GM18519 (cell line): ENCODE data around the gene CORIN.
"Not testable (repeated sequence)": the region's sequence is repeated elsewhere in the genome, so short reads cannot be mapped to it uniquely, and the experiment has no call there.

ENCODE experiments used
- ATAC-seq: cut with Tn5 transposase; IDR thresholded peaks from one replicate; pipeline ENCODE4 v1.9.1; 2021; ENCODE audit warnings: mild to moderate bottlenecking, moderate library complexity; ENCODE audit not compliant: unreplicated experiment, low FRiP score

The CORIN gene

GRCh38 chr4:47729131-47729680 lies 108.7 kb downstream of the CORIN start:
- ATAC-seq = no peak

- ATAC-seq = no peak
Observed at GRCh38 chr4:47721892-47722575, 115.8 kb downstream of the CORIN start.

DNA sequence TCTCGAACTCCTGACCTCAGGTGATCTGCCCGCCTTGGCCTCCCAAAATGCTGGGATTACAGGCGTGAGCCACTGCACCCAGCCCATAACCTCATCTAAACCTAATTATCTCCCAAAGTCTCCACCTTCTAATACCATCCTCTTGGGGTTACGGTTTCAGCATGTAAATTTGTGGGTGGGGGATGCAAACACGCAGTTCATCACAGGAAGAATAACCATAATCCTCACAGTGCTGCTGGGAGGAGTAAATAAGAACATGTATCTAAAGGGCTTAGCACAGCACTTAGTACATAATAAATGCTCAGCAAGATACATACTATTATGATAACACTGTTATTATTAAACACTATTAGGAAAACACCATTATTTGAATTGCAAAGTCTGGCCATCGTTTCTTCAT lies 116.4 kb downstream of the CORIN start:
- ATAC-seq = no peak

GRCh38 chr4:47720787-47721186 lies 117.1 kb downstream of the CORIN start:
- ATAC-seq = no peak

GRCh38 chr4:47719576-47719975 lies 118.3 kb downstream of the CORIN start:
- no peak for ATAC-seq

GRCh38 chr4:47718696-47719095 lies 119.2 kb downstream of the CORIN start:
- ATAC-seq = no peak

GRCh38 chr4:47717188-47717587 lies 120.7 kb downstream of the CORIN start:
- no peak for ATAC-seq

DNA sequence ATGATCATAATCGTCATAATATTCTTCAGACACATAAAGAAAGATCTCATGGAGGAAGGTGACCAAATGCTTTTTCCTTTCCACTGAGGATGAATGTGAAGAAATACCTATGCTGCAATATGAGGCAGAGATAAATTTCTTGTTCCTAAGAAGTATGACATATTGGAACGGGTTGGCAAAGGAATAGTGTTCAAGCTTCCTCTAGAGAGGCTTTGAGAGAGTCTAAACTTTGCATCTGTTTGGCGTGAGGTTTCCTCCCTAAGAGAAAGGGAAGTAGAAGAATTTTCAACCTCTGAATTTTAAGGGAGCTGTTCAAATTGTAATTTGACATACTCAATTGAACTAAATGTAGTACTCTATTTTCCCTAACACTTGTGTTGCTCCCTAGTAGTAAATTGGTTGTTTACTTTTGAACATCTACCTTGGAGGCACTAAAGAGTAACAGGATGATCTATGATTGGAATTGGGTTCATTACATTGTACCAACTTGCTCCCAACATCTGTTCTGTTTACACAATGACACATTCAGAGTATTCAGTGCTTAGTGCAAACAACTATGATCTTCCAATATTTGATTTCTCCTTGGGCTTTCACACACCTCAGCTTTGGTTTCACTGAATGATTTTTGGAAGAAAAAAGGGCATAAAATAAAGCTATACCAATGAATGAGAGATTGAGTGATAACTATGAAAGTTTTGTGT lies 122.0 kb downstream of the CORIN start:
- ATAC-seq = no peak

DNA sequence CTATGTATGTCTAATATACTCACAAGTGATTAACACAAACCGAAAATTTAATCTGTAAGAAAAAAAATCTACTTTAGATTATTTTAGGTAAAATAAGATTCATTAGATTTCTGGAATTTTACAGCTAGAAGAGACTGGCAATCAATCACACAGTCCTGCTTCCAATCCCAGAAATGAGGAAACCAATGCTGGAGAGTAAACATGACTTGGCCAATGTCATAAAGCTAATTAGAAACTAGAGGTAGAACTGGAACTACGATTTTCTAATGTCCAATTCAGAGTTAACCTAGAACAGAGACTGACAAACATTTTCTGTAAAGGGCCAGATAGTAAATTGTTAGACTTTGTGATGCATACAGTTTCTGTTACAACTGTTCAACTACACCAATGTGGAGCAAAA lies 123.6 kb downstream of the CORIN start:
- ATAC-seq = no peak

GRCh38 chr4:47713129-47713834 lies 124.6 kb downstream of the CORIN start:
- ATAC-seq = no peak

DNA sequence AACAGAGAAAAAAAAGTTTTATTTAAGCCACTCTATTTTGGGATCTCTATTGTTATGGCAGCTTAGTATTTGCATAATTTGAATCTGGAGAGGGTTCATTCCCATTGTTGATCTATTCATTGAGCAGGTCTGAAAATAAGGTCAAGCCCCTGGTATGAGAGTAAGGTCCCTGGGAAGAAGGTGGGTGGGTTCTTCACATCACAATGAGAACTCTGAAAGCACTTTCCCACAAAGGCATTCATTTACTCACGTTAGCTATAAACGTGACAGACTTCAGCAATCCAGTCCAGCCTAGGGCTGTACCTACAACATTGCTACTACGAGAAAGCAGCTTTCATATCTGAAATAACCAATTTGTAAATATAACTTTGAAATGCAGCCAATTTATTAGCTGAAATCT lies 126.2 kb downstream of the CORIN start:
- no peak for ATAC-seq

GRCh38 chr4:47711183-47711582 lies 126.7 kb downstream of the CORIN start:
- no peak for ATAC-seq

GRCh38 chr4:47706352-47706751 lies 131.5 kb downstream of the CORIN start:
- not testable (repeated sequence) for ATAC-seq

DNA sequence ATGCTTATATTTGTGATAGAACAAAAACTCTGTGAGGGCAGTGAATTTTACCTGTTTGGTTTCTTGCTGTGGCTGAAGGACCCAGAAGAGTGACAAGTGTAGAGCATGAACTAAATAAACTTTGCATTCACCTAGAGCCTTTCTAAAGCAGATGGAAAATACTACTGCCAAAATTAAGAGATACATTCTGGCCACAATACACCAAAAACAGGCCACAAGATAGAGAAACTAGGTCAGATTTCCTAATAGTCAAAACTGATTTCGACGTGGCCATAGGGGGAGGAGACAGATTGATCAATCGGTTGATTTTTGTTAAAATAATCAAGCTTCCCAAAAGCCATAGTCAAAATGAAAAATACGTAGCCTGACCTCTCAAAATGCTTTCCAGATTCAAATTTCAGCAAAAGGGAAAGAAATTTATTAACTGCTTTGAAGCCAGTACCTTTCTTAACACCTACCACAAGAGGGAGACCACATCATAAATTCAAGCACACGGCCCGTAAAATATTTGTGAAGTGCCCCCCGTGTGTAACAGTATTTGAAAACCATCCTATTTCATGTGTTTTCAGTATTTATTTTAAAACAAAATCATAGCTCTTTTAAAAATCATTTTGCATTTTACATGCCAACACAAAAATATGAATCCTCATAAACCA lies 132.4 kb downstream of the CORIN start:
- ATAC-seq = no peak

GRCh38 chr4:47704693-47705325 lies 133.1 kb downstream of the CORIN start:
- peak; percentile 69 for ATAC-seq

GRCh38 chr4:47703956-47704355 lies 133.9 kb downstream of the CORIN start:
- ATAC-seq = no peak

DNA sequence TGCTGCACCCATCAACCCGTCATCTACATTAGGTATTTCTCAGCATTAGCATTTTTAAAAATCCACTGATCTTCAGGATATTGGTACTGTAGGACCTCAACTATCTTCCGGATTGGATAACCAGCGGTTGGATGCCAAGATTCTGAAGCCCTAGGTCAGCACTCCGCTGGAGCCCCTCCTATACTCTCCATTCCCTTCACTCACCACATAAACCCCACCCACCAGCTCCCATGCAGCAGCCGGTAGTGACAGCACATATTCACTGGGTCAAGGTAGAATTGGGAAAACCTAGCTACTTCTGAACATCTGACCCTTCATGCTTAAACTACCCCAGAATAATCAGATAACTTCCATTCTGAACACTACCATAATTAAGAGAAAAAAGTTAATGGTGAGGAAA lies 134.9 kb downstream of the CORIN start:
- no peak for ATAC-seq

DNA sequence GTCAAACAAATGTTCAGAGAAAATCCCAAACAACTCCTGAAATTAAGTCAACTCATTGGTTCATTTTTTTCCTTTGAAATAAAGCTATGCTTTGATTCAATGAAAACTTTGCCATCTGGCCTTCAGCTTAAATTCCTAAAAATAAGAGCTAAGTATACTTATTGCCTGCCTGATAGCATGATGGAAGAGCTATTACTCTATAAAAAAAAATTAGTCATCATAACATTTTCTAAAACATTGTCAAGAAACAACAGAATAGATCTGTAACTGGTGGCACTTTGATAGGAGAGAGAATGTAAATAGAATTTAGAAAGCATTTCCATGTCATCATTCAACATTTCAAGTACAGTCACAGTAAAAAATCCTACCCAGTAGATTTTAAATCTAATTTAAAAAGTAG lies 136.6 kb downstream of the CORIN start:
- ATAC-seq = no peak

DNA sequence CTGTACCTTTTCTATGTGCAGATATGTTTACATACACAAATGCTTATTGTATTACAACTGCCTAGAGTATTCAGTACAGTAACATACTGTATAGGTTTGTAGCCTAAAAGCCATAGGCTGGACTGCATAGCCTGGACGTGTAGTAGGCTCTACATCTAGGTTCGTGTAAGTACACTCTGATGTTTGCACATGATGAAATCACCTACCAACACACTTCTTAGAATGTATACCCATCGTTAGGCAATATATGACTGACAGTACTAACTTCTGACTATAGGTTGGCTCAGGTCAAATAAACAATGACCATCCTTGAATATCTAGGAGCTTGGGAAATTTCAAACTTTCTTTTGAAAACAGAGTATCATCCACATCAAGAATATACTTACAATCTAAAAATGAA lies 139.0 kb downstream of the CORIN start:
- ATAC-seq = no peak

- ATAC-seq = no peak
Observed at GRCh38 chr4:47696823-47697222, 141.0 kb downstream of the CORIN start.
